Loucy (cell line): ENCODE measurements around the gene ZNF493.

Source experiments
- H2AFZ ChIP-seq: fragments of 200-600 bp; sonication (generic); 2 replicates; pipeline ENCODE4 v1.6.0; 2016; ENCODE audit warnings: antibody characterized with exemption, mild to moderate bottlenecking, low read length, moderate library complexity
- H3F3A ChIP-seq: fragments of 200-600 bp; 2 replicates; pipeline ENCODE4 v1.6.0; 2016; ENCODE audit warnings: antibody characterized with exemption, low read depth, mild to moderate bottlenecking
- H3K27me3 ChIP-seq: fragments of 200-600 bp; sonication (generic); 2 replicates; pipeline ENCODE4 v1.6.1; 2014; ENCODE audit warnings: low read length, mild to moderate bottlenecking; ENCODE audit not compliant: insufficient read depth, poor library complexity, severe bottlenecking
- H3K36me3 ChIP-seq: fragments of 200-600 bp; sonication (generic); 2 replicates; pipeline ENCODE4 v1.6.1; 2016; ENCODE audit warnings: low read length; ENCODE audit not compliant: insufficient read depth
- H3K4me1 ChIP-seq: fragments of 200-600 bp; sonication (generic); 2 replicates; pipeline ENCODE4 v1.5.1; 2014; ENCODE audit warnings: low read length, mild to moderate bottlenecking; ENCODE audit not compliant: insufficient read depth, poor library complexity, severe bottlenecking
- H3K4me2 ChIP-seq: fragments of 200-600 bp; sonication (generic); 2 replicates; pipeline ENCODE4 v1.6.0; 2014; ENCODE audit warnings: antibody characterized with exemption, low read length, low read depth, mild to moderate bottlenecking; ENCODE audit not compliant: poor library complexity, severe bottlenecking
- H3K4me3 ChIP-seq: fragments of 200-600 bp; sonication (generic); 2 replicates; pipeline ENCODE4 v1.5.1; 2014; ENCODE audit warnings: low read length, mild to moderate bottlenecking, mixed read lengths; ENCODE audit not compliant: poor library complexity, severe bottlenecking
- H3K79me2 ChIP-seq: fragments of 200-600 bp; sonication (generic); 2 replicates; pipeline ENCODE4 v1.6.1; 2014; ENCODE audit warnings: low read length; ENCODE audit not compliant: insufficient read depth
- H3K9ac ChIP-seq: fragments of 200-600 bp; sonication (generic); 2 replicates; pipeline ENCODE4 v1.6.0; 2014; ENCODE audit warnings: mild to moderate bottlenecking, low read depth, low read length, moderate library complexity; ENCODE audit not compliant: poor library complexity, severe bottlenecking
- H3K9me2 ChIP-seq: fragments of 200-600 bp; sonication (generic); replicated peaks from 2 replicates; pipeline ENCODE4 v1.6.1; 2016; ENCODE audit warnings: low read depth, low read length, mixed read lengths
- H3K9me3 ChIP-seq: fragments of 200-600 bp; sonication (generic); 2 replicates; pipeline ENCODE4 v1.6.1; 2014; ENCODE audit warnings: mild to moderate bottlenecking, antibody characterized with exemption, low read length, low read depth; ENCODE audit not compliant: insufficient read depth
- H4K20me1 ChIP-seq: fragments of 200-600 bp; sonication (generic); 2 replicates; pipeline ENCODE4 v1.6.0; 2014; ENCODE audit warnings: antibody characterized with exemption, low read length, mild to moderate bottlenecking; ENCODE audit not compliant: insufficient read depth, poor library complexity, severe bottlenecking
- CTCF ChIP-seq: fragments of 200-600 bp; sonication (generic); conservative IDR thresholded peaks from 2 replicates; pipeline ENCODE4 v1.5.1; 2014; ENCODE audit warnings: mild to moderate bottlenecking, antibody characterized with exemption, low read length
- EZH2phosphoT487 ChIP-seq: fragments of 200-600 bp; IDR thresholded peaks from 2 replicates; pipeline ENCODE4 v1.6.1; 2018; ENCODE audit warnings: antibody characterized with exemption, mild to moderate bottlenecking, moderate library complexity, borderline replicate concordance

ZNF493 gene

DNA sequence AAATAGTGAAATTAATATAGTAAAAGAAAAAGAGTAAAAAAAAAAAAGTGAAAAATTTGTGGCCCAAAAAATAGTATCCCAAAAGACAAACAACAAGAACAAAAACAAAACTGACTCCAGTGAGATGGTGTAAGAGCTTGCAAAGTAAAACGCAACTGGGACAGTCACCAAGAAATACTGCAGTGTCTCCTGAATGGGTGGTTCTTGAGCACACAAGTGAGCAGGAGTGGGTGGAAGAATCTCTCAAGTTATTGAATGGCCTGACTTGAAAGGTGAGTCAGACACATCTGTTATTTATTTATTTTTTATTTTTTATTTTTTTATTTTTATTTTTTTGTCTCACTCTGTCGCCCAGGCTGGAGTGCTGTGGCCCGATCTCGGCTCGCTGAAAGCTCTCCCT lies 1.9 kb downstream of the ZNF493 start:
- Histone ChIP-seq H3K9me3 (no peaks in the 10 kb centered on the region), H4K20me1 (peaks cover 50% of the 10 kb centered on the region), H2AFZ (no peak overlapping the region), H3K36me3 (no peaks in the 10 kb centered on the region), H3K4me3 (peak overlapping the region; percentile 76), H3K27me3 (no peaks in the 10 kb centered on the region), H3K4me1 (peaks cover 53% of the 10 kb centered on the region), H3F3A (peaks cover 2% of the 10 kb centered on the region; the same call in 1 of the 2 replicates), H3K4me2 (peak overlapping the region; percentile 89), H3K9me2 (no peaks in the 10 kb centered on the region), H3K9ac (peak overlapping the region; percentile 88), H3K79me2 (peaks cover 62% of the 10 kb centered on the region)
- no peak for TF ChIP-seq CTCF
- no peak for TF ChIP-seq EZH2phosphoT487

GRCh38 chr19:21402303-21402985 lies 5.5 kb downstream of the ZNF493 start:
- no peaks in the 10 kb centered on the region; the same call in 1 of the 2 replicates for H3K36me3 ChIP-seq

GRCh38 chr19:21410166-21410565 lies 13.2 kb downstream of the ZNF493 start:
- Histone ChIP-seq H3F3A (no peaks in the 10 kb centered on the region), H3K9me2 (no peaks in the 10 kb centered on the region), H2AFZ (no peak overlapping the region), H4K20me1 (no peaks in the 10 kb centered on the region), H3K36me3 (peaks cover 34% of the 10 kb centered on the region; the same call in 1 of the 2 replicates), H3K79me2 (no peaks in the 10 kb centered on the region), H3K4me3 (no peak overlapping the region), H3K9me3 (no peaks in the 10 kb centered on the region), H3K9ac (no peak overlapping the region), H3K4me2 (no peak overlapping the region), H3K27me3 (no peaks in the 10 kb centered on the region), H3K4me1 (no peaks in the 10 kb centered on the region)
- no peak for TF ChIP-seq EZH2phosphoT487
- TF ChIP-seq CTCF, result no peak

More at GRCh38 chr19:21402303-21402985, 5.5 kb downstream of the ZNF493 start:
- H4K20me1 ChIP-seq, result peaks cover 53% of the 10 kb centered on the region
- H2AFZ ChIP-seq, result no peak overlapping the region
- peak overlapping the region; percentile 42 for H3K4me3 ChIP-seq
- no peaks in the 10 kb centered on the region for H3K27me3 ChIP-seq
- peaks cover 63% of the 10 kb centered on the region for H3K79me2 ChIP-seq
- no peaks in the 10 kb centered on the region for H3K9me2 ChIP-seq
- no peak for TF ChIP-seq CTCF
- TF ChIP-seq EZH2phosphoT487, result no peak
- peaks cover 2% of the 10 kb centered on the region; the same call in 1 of the 2 replicates for H3F3A ChIP-seq
- H3K9ac ChIP-seq, result peak overlapping the region; percentile 26
- H3K4me2 ChIP-seq, result peak overlapping the region; percentile 61
- no peaks in the 10 kb centered on the region for H3K9me3 ChIP-seq
- H3K4me1 ChIP-seq, result peaks cover 49% of the 10 kb centered on the region
